ENCODE data around the gene LYRM4. TPM values are rescaled to one million over a fixed set of nuclear protein-coding genes. Genes with fewer than 3 reads are reported as not detected.

The LYRM4 gene
- polyA plus RNA-seq, 2 donors: 10.3 to 12.8 TPM

DNA sequence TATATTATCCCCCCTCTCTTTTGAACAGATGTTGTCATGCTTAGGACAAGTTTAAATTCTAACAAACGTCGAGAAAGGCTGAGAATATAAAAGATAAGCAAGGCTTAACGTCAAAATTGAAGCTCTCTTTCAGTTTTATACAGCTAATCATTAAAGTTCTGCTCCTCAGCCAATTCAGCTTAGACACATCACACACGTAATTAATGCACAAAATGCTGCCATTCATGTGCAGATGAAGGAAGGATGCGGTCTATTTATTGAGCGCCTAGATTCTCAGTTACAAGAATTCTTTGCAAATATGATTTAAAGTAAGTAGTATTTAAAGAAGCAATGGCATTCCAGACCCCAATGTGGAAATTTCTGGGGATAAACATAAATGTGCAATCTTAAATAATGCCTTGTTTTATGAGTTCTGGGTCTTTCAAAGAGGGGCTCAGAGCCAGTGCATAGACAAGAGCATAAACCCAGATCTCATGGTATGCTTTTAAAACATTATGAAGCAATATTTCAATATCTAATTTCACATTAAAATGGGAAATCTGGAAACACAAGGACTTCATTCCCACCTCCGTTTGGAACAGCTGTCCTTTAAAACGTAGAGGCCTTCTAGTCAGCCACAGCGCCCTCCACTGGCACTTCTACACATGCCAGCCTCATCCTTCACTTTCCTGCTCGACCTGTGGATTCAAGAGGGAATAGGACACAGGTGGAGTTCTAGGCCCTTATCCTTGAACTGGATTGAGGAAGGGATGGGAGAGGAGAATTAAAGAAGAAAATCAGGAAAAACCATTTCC lies 85.8 kb downstream of the LYRM4 start:
- Histone ChIP-seq H3K9me3 (ENCODE audit: control insufficient read depth in 2 of 2, insufficient read depth in 1 of 2, low read depth in 1 of 2, low read length in 1 of 2) (no peaks in the 10 kb centered on the region), H3K36me3 (ENCODE audit: control insufficient read depth in 2 of 2, insufficient read depth in 2 of 2, low read length in 1 of 2) (no peaks in the 10 kb centered on the region), H3K27me3 (ENCODE audit: control insufficient read depth in 1 of 2, insufficient read depth in 2 of 2, low read length in 2 of 2) (no peaks in the 10 kb centered on the region), H3K4me3 (ENCODE audit: low read depth in 1 of 2, low read length in 2 of 2) (no peak overlapping the region), H3K27ac (ENCODE audit: low read depth in 2 of 2, low read length in 1 of 2) (no peak overlapping the region), H3K4me1 (ENCODE audit: control insufficient read depth in 2 of 2, insufficient read depth in 2 of 2, low read length in 1 of 2) (no peaks in the 10 kb centered on the region)
- 64 to 66% methylated on average over 10 of the region's 10 CpGs for WGBS, 2 donors

DNA sequence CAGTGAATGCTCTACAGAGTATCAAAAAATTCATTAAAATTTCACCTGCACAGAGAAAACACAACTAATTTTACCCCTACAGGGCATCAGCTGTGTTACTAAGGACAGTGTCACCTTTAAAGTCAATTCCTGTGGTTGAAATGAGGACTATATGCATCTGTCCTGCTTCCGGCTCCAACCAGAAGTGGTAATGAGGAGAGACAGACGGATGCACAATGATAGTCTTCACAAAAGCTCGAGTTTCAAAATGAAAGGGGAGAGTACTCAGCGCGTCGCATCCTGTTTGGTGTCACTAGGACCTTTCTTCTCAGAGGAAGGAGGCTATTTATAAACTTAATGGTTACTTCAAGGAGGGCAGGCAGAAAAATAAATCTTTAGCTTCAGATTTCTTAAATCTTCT lies 86.5 kb downstream of the LYRM4 start:
- H3K27ac ChIP-seq (ENCODE audit: low read depth in 2 of 2, low read length in 1 of 2): no peak overlapping the region
- no peaks in the 10 kb centered on the region for H3K36me3 ChIP-seq (ENCODE audit: control insufficient read depth in 2 of 2, insufficient read depth in 2 of 2, low read length in 1 of 2)
- H3K27me3 ChIP-seq (ENCODE audit: control insufficient read depth in 1 of 2, insufficient read depth in 2 of 2, low read length in 2 of 2): no peaks in the 10 kb centered on the region
- H3K4me3 ChIP-seq (ENCODE audit: low read depth in 1 of 2, low read length in 2 of 2): no peak overlapping the region
- no peaks in the 10 kb centered on the region for H3K9me3 ChIP-seq (ENCODE audit: control insufficient read depth in 2 of 2, insufficient read depth in 1 of 2, low read depth in 1 of 2, low read length in 1 of 2)
- no peaks in the 10 kb centered on the region for H3K4me1 ChIP-seq (ENCODE audit: control insufficient read depth in 2 of 2, insufficient read depth in 2 of 2, low read length in 1 of 2)
- 53 to 62% methylated on average over 6 of the region's 6 CpGs for WGBS, 2 donors

GRCh38 chr6:5173810-5174209 lies 86.9 kb downstream of the LYRM4 start:
- H3K27ac ChIP-seq (ENCODE audit: low read depth in 2 of 2, low read length in 1 of 2): no peak overlapping the region

DNA sequence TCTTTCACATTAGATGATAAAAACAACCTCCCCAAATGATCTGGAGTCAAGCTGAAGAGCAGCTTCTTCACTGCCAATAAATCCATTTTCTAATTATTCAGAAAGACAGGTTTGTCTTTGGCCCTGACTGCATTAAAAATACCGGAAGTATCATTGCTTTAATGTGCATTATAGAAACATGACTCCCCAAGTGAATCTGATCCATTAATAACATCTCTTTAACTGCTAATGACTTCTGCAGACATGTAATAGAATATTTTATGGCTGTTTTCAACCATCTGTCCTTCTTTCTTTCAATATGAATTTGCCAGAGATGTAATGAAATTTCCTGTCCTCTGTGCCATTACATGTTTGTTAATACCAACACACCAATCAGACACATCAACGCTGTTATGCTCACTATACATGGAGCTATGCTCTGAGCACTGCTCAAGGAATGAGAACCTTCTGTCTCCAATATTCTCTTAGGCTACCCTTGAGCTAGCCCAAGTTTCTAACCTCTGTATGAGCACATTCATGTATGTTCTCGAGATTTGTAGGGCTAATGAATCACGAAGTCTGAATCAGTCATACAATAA lies 87.8 kb downstream of the LYRM4 start:
- Histone ChIP-seq H3K27me3 (ENCODE audit: control insufficient read depth in 1 of 2, insufficient read depth in 2 of 2, low read length in 2 of 2) (no peaks in the 10 kb centered on the region), H3K4me3 (ENCODE audit: low read depth in 1 of 2, low read length in 2 of 2) (no peak overlapping the region), H3K36me3 (ENCODE audit: control insufficient read depth in 2 of 2, insufficient read depth in 2 of 2, low read length in 1 of 2) (no peaks in the 10 kb centered on the region), H3K9me3 (ENCODE audit: control insufficient read depth in 2 of 2, insufficient read depth in 1 of 2, low read depth in 1 of 2, low read length in 1 of 2) (no peaks in the 10 kb centered on the region), H3K4me1 (ENCODE audit: control insufficient read depth in 2 of 2, insufficient read depth in 2 of 2, low read length in 1 of 2) (no peaks in the 10 kb centered on the region), H3K27ac (ENCODE audit: low read depth in 2 of 2, low read length in 1 of 2) (no peak overlapping the region)
- 85 to 88% methylated on average over 4 of the region's 4 CpGs for WGBS, 2 donors

More at GRCh38 chr6:5173810-5174209, 86.9 kb downstream of the LYRM4 start:
- Histone ChIP-seq H3K4me1 (ENCODE audit: control insufficient read depth in 2 of 2, insufficient read depth in 2 of 2, low read length in 1 of 2) (no peaks in the 10 kb centered on the region), H3K9me3 (ENCODE audit: control insufficient read depth in 2 of 2, insufficient read depth in 1 of 2, low read depth in 1 of 2, low read length in 1 of 2) (no peaks in the 10 kb centered on the region), H3K27me3 (ENCODE audit: control insufficient read depth in 1 of 2, insufficient read depth in 2 of 2, low read length in 2 of 2) (no peaks in the 10 kb centered on the region), H3K36me3 (ENCODE audit: control insufficient read depth in 2 of 2, insufficient read depth in 2 of 2, low read length in 1 of 2) (no peaks in the 10 kb centered on the region), H3K4me3 (ENCODE audit: low read depth in 1 of 2, low read length in 2 of 2) (no peak overlapping the region)
- 87 to 93% methylated on average over 3 of the region's 3 CpGs for WGBS, 2 donors

DNA sequence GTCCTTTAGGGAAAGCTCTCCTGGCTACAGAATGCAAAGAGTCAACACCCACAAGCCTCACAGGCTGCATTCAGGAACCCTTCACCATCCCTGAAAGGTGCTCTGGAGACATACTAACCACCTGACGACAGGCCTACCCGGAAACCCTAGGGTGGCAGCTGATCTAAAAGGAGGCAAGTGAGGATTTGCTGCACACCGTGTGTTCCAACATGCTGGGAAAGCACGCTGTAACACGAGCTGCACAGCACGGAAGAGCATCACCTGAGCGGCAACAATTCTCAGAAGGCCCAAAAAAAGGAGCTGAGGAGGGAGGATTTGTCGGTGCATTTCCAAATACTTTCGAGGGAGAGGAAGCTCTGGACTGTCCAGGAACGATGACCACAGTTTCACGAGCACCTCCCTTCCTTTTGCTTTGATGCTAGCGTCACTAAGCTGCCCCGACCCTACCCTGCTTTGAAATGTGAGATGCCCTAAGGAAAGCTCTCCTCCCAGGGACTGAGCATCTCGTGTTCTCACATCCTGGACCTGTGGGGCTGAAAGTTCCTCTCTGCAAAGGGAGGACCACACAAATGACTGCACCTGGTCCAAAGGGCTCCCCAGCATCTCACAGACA lies 88.6 kb downstream of the LYRM4 start:
- H3K4me1 ChIP-seq (ENCODE audit: control insufficient read depth in 2 of 2, insufficient read depth in 2 of 2, low read length in 1 of 2): no peaks in the 10 kb centered on the region
- H3K4me3 ChIP-seq (ENCODE audit: low read depth in 1 of 2, low read length in 2 of 2): no peak overlapping the region
- H3K27ac ChIP-seq (ENCODE audit: low read depth in 2 of 2, low read length in 1 of 2): no peak overlapping the region
- no peaks in the 10 kb centered on the region for H3K9me3 ChIP-seq (ENCODE audit: control insufficient read depth in 2 of 2, insufficient read depth in 1 of 2, low read depth in 1 of 2, low read length in 1 of 2)
- 49 to 52% methylated on average over 14 of the region's 14 CpGs for WGBS, 2 donors
- H3K36me3 ChIP-seq (ENCODE audit: control insufficient read depth in 2 of 2, insufficient read depth in 2 of 2, low read length in 1 of 2): no peaks in the 10 kb centered on the region
- H3K27me3 ChIP-seq (ENCODE audit: control insufficient read depth in 1 of 2, insufficient read depth in 2 of 2, low read length in 2 of 2): no peaks in the 10 kb centered on the region

GRCh38 chr6:5167501-5167900 lies 93.2 kb downstream of the LYRM4 start:
- H3K27me3 ChIP-seq (ENCODE audit: control insufficient read depth in 1 of 2, insufficient read depth in 2 of 2, low read length in 2 of 2): no peaks in the 10 kb centered on the region
- no peak overlapping the region for H3K4me3 ChIP-seq (ENCODE audit: low read depth in 1 of 2, low read length in 2 of 2)
- no peaks in the 10 kb centered on the region for H3K36me3 ChIP-seq (ENCODE audit: control insufficient read depth in 2 of 2, insufficient read depth in 2 of 2, low read length in 1 of 2)
- no peak overlapping the region for H3K27ac ChIP-seq (ENCODE audit: low read depth in 2 of 2, low read length in 1 of 2)
- no peaks in the 10 kb centered on the region for H3K4me1 ChIP-seq (ENCODE audit: control insufficient read depth in 2 of 2, insufficient read depth in 2 of 2, low read length in 1 of 2)
- no peaks in the 10 kb centered on the region for H3K9me3 ChIP-seq (ENCODE audit: control insufficient read depth in 2 of 2, insufficient read depth in 1 of 2, low read depth in 1 of 2, low read length in 1 of 2)
- WGBS, 2 donors: 72 to 74% methylated on average over 4 of the region's 4 CpGs

DNA sequence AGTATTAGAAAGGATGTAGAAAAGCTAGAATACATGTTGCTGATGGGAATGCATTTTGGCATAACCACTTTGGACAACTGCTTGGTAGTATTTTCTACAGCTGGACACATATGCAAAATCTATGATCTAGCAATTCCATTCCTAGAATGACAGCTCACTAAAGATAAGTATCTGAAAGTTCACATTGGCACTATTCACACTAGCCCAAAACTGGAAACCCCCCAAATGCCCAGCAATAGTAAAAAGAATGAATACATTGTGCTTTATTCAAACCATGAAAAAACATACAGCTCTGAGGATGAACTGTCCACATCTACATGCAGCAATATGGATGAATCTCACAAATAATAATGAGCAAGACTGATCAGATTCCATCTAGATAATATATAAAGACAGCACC lies 96.7 kb downstream of the LYRM4 start:
- Histone ChIP-seq H3K4me3 (ENCODE audit: low read depth in 1 of 2, low read length in 2 of 2) (no peak overlapping the region), H3K4me1 (ENCODE audit: control insufficient read depth in 2 of 2, insufficient read depth in 2 of 2, low read length in 1 of 2) (peaks cover 0 to under 1% of the 10 kb centered on the region in 2 donors), H3K36me3 (ENCODE audit: control insufficient read depth in 2 of 2, insufficient read depth in 2 of 2, low read length in 1 of 2) (no peaks in the 10 kb centered on the region), H3K9me3 (ENCODE audit: control insufficient read depth in 2 of 2, insufficient read depth in 1 of 2, low read depth in 1 of 2, low read length in 1 of 2) (no peaks in the 10 kb centered on the region), H3K27me3 (ENCODE audit: control insufficient read depth in 1 of 2, insufficient read depth in 2 of 2, low read length in 2 of 2) (no peaks in the 10 kb centered on the region), H3K27ac (ENCODE audit: low read depth in 2 of 2, low read length in 1 of 2) (no peak overlapping the region)

- Histone ChIP-seq H3K27ac (ENCODE audit: low read depth in 2 of 2, low read length in 1 of 2) (no peak overlapping the region), H3K27me3 (ENCODE audit: control insufficient read depth in 1 of 2, insufficient read depth in 2 of 2, low read length in 2 of 2) (no peaks in the 10 kb centered on the region), H3K4me3 (ENCODE audit: low read depth in 1 of 2, low read length in 2 of 2) (no peak overlapping the region), H3K36me3 (ENCODE audit: control insufficient read depth in 2 of 2, insufficient read depth in 2 of 2, low read length in 1 of 2) (no peaks in the 10 kb centered on the region), H3K9me3 (ENCODE audit: control insufficient read depth in 2 of 2, insufficient read depth in 1 of 2, low read depth in 1 of 2, low read length in 1 of 2) (no peaks in the 10 kb centered on the region), H3K4me1 (ENCODE audit: control insufficient read depth in 2 of 2, insufficient read depth in 2 of 2, low read length in 1 of 2) (peaks cover 2% of the 10 kb centered on the region in 2 donors)
- WGBS, 2 donors: 98% methylated on average over 6 of the region's 6 CpGs
Observed at GRCh38 chr6:5163247-5163646, 97.5 kb downstream of the LYRM4 start.

GRCh38 chr6:5162355-5162754 lies 98.4 kb downstream of the LYRM4 start:
- 88 to 94% methylated on average over 5 of the region's 5 CpGs for WGBS, 2 donors

More at GRCh38 chr6:5162355-5162754, 98.4 kb downstream of the LYRM4 start:
- H3K36me3 ChIP-seq (ENCODE audit: control insufficient read depth in 2 of 2, insufficient read depth in 2 of 2, low read length in 1 of 2): no peaks in the 10 kb centered on the region
- no peak overlapping the region for H3K27ac ChIP-seq (ENCODE audit: low read depth in 2 of 2, low read length in 1 of 2)
- no peaks in the 10 kb centered on the region for H3K9me3 ChIP-seq (ENCODE audit: control insufficient read depth in 2 of 2, insufficient read depth in 1 of 2, low read depth in 1 of 2, low read length in 1 of 2)
- no peaks in the 10 kb centered on the region for H3K27me3 ChIP-seq (ENCODE audit: control insufficient read depth in 1 of 2, insufficient read depth in 2 of 2, low read length in 2 of 2)
- no peak overlapping the region for H3K4me3 ChIP-seq (ENCODE audit: low read depth in 1 of 2, low read length in 2 of 2)
- peaks cover 2% of the 10 kb centered on the region in 2 donors for H3K4me1 ChIP-seq (ENCODE audit: control insufficient read depth in 2 of 2, insufficient read depth in 2 of 2, low read length in 1 of 2)

Data from esophagus (tissue), 2 donors.